OCI-LY1 (cell line): ENCODE results near the gene THRA.

Source experiments
- EZH2 ChIP-seq: fragments of 200-600 bp; sonication (generic), shearing (Covaris generic); IDR thresholded peaks from 2 replicates; pipeline ENCODE4 v1.8.0; 2017; ENCODE audit warnings: borderline replicate concordance, mixed run types, mild to moderate bottlenecking, antibody characterized with exemption, low read length, moderate library complexity, mixed read lengths
- TF ChIP-seq, protein P1 (sequence below): fragments of 200-600 bp; sonication (generic), shearing (Covaris generic); IDR thresholded peaks from 2 replicates; pipeline ENCODE4 v1.5.1; 2017; ENCODE audit warnings: mild to moderate bottlenecking, antibody characterized with exemption, low read length, moderate library complexity, mixed read lengths

- TF ChIP-seq, protein P1, sequence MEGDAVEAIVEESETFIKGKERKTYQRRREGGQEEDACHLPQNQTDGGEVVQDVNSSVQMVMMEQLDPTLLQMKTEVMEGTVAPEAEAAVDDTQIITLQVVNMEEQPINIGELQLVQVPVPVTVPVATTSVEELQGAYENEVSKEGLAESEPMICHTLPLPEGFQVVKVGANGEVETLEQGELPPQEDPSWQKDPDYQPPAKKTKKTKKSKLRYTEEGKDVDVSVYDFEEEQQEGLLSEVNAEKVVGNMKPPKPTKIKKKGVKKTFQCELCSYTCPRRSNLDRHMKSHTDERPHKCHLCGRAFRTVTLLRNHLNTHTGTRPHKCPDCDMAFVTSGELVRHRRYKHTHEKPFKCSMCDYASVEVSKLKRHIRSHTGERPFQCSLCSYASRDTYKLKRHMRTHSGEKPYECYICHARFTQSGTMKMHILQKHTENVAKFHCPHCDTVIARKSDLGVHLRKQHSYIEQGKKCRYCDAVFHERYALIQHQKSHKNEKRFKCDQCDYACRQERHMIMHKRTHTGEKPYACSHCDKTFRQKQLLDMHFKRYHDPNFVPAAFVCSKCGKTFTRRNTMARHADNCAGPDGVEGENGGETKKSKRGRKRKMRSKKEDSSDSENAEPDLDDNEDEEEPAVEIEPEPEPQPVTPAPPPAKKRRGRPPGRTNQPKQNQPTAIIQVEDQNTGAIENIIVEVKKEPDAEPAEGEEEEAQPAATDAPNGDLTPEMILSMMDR, result no peak
- TF ChIP-seq EZH2, result no peak
These were observed 31.1 kb upstream of the THRA start for GRCh38 chr17:40031706-40032105.
